HEK293T (cell line): Measurements from ENCODE around the gene PDSS2.
A peak's percentile ranks its signal among the peaks of the same experiment; 100 is the strongest.
"Not testable (repeated sequence)": the region's sequence is repeated elsewhere in the genome, so short reads cannot be mapped to it uniquely, and the experiment has no call there.

Experiments
- CTCF ChIA-PET: fragments of 350-600 bp; formaldehyde crosslinking; extraction: SDS; loops from one replicate; lab custom pipeline; 2021; ENCODE audit warnings: antibody characterized with exemption, inconsistent platforms; lab: Yijun Ruan, JAX
- POLR2A ChIA-PET: fragments of 350-600 bp; formaldehyde crosslinking; extraction: SDS; loops from one replicate; lab custom pipeline; 2020; ENCODE audit warnings: antibody characterized with exemption, inconsistent platforms; lab: Yijun Ruan, JAX
- DNase-seq: peaks from one replicate; pipeline ENCODE4 v3.0.0; 2012; ENCODE audit warnings: mixed read lengths; ENCODE audit errors: extremely low spot score
- ARNT ChIP-seq: fragments of 450-650 bp; IDR thresholded peaks from 2 replicates; pipeline ENCODE4 v1.6.1; 2017; ENCODE audit warnings: mild to moderate bottlenecking
- BHLHE40 ChIP-seq: fragments of 450-650 bp; IDR thresholded peaks from 2 replicates; pipeline ENCODE4 v1.6.1; 2016; ENCODE audit warnings: mild to moderate bottlenecking, moderate library complexity, borderline replicate concordance
- CTBP1 ChIP-seq: fragments of 450-650 bp; IDR thresholded peaks from 2 replicates; pipeline ENCODE4 v1.6.1; 2016; ENCODE audit warnings: borderline replicate concordance
- ELF4 ChIP-seq: fragments of 450-650 bp; IDR thresholded peaks from 2 replicates; pipeline ENCODE4 v1.6.1; 2017; ENCODE audit warnings: antibody characterized with exemption
- FOXA1 ChIP-seq: fragments of 450-650 bp; IDR thresholded peaks from 2 replicates; pipeline ENCODE4 v1.6.1; 2016; ENCODE audit warnings: mild to moderate bottlenecking
- FOXK2 ChIP-seq: fragments of 450-650 bp; IDR thresholded peaks from 2 replicates; pipeline ENCODE4 v1.6.1; 2016; ENCODE audit warnings: mild to moderate bottlenecking
- FOXM1 ChIP-seq: fragments of 450-650 bp; IDR thresholded peaks from 2 replicates; pipeline ENCODE4 v1.6.1; 2017; ENCODE audit warnings: mild to moderate bottlenecking, borderline replicate concordance
- HDGF ChIP-seq: fragments of 450-650 bp; IDR thresholded peaks from 2 replicates; pipeline ENCODE4 v1.6.1; 2017; ENCODE audit warnings: antibody characterized with exemption, borderline replicate concordance
- L3MBTL2 ChIP-seq: fragments of 450-650 bp; conservative IDR thresholded peaks from 2 replicates; pipeline ENCODE4 v1.6.1; 2016; ENCODE audit warnings: mild to moderate bottlenecking
- LEF1 ChIP-seq: fragments of 450-650 bp; IDR thresholded peaks from 2 replicates; pipeline ENCODE4 v1.6.1; 2017; ENCODE audit warnings: mild to moderate bottlenecking, borderline replicate concordance
- NFRKB ChIP-seq: fragments of 450-650 bp; IDR thresholded peaks from 2 replicates; pipeline ENCODE4 v1.6.1; 2016; ENCODE audit warnings: mild to moderate bottlenecking, moderate library complexity
- SP1 ChIP-seq: fragments of 450-650 bp; IDR thresholded peaks from 2 replicates; pipeline ENCODE4 v1.6.1; 2017
- SUZ12 ChIP-seq: fragments of 450-650 bp; IDR thresholded peaks from 2 replicates; pipeline ENCODE4 v1.6.1; 2016; ENCODE audit warnings: mild to moderate bottlenecking
- TARDBP ChIP-seq: fragments of 450-650 bp; IDR thresholded peaks from 2 replicates; pipeline ENCODE4 v1.6.1; 2016
- ZNF384 ChIP-seq: fragments of 450-650 bp; IDR thresholded peaks from 2 replicates; pipeline ENCODE4 v1.6.1; 2016
- TF ChIP-seq, protein P1 (sequence below): fragments of 450-650 bp; IDR thresholded peaks from 2 replicates; pipeline ENCODE4 v1.6.1; 2016

PDSS2 gene

DNA sequence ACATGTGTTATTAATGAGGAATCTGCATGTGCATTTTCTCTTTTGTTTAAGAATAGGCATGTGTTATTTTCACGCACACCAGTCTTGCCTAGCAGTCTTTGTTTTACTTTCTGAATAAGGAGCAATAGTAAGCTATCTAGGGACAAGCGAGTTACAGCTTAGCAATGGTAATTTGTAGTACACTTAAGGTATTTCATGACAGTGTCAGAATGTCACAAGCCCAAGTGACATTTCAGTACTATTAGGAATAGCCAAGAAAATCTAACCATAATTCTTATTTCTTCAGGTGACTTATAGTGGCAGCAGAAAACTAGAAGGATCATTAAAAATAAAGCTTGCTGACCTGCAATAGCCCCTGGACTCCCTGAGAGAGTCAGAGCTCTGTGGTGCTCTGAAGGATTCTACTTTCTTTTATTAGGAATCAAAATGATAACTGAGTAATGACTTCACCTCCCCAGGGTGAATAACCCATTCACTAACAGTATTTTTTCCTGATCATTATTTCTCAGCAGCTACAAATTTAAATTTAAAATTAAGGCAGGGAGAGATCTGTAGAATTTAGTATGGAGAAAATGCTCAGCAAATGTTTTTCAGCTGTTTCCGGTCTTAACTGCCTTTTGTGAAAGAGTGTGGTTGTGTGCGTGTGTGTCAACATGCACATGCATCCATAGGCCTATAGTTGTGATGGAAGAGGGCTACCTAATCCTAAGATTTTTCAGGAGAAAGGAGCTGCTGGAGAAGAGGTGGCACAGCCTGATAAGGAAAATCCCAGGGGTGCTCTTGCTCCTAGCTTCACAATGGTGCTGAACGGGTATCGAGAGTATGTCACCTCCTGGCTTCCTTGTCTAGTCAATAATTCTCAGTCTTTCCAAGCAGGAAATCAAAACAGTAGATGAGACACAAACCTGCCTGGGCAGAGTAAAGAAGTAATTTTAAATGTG is 254.0 kb downstream of the PDSS2 start:
- no peak for DNase-seq
- ChIA-PET CTCF (no interaction called here), POLR2A (no interaction called here)
- TF ChIP-seq FOXK2 (no peak), BHLHE40 (no peak), HDGF (no peak), ELF4 (no peak), SP1 (no peak), ZNF384 (no peak), NFRKB (no peak), SUZ12 (no peak), ARNT (no peak), L3MBTL2 (no peak), TARDBP (no peak), FOXM1 (no peak), CTBP1 (no peak), LEF1 (no peak), FOXA1 (no peak)
- TF ChIP-seq, protein P1, sequence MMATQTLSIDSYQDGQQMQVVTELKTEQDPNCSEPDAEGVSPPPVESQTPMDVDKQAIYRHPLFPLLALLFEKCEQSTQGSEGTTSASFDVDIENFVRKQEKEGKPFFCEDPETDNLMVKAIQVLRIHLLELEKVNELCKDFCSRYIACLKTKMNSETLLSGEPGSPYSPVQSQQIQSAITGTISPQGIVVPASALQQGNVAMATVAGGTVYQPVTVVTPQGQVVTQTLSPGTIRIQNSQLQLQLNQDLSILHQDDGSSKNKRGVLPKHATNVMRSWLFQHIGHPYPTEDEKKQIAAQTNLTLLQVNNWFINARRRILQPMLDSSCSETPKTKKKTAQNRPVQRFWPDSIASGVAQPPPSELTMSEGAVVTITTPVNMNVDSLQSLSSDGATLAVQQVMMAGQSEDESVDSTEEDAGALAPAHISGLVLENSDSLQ = no peak

DNA sequence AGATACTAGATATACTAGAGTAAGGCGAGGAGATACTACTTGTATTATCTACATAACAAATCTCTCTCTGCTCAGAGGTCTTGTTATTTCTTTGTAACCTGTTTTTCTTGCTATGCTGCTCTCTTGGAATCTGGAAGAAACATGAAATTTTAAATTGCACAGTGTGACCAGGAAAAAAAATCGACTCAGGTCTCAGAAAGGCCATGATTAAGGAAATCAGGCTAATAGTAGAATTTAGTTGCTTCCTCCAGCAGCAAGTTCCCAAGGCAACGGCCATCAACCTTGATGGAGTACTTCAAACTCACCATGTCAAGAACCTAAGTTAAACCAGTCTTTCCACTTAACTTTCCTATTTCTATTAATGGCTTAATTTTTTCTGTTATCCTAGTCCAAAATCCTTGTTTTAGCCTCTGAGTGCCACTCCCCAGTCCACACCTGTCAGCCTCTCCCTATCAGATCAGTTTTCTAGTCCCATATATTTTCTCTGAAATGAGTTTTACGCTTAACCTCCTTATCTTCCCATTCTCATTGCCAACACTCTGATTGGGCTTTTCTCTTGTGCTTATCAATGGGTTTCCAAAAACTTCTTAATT is 256.4 kb downstream of the PDSS2 start:
- no peak for DNase-seq

DNA sequence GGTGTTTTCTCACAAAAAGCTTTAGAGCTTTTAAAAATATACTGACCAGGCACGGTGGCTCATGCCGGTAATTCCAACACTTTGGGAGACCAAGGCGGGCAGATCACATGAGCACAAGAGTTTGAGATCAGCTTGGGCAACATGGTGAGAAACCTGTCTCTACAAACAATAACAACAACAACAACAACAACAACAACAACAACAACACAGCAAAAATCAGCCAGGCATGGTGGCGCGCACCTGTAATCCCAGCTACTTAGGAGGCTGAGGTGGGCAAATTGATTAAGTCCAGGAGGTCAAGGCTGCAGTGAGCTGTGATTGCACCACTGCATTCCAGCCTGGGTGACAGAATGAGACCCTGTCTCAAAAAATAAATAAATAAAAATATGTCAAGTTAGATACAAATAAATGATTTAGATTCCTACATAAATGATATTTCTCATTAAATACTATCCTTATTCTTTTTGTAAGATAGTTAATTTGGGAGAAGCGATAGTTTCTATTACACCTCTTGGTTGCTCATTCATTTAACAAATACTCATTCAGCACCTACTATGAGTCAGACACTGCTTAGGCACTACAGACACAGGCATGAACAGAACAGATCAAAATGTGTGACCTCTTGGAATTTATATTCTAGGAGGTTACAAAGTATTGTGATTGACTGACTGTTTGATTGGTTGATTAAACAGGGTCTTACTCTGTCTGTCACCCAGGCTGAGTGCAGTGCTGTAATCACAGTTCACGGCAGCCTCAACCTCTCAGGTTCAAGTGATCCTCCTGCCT is 260.5 kb downstream of the PDSS2 start:
- no peak for DNase-seq
- POLR2A ChIA-PET = interaction anchor here (0.9 kb wide), 1 partner anchor 13 kb away, joined by 3 read pairs; no protein-coding TSS in a partner anchor
- TF ChIP-seq FOXA1 (no peak), CTBP1 (no peak), LEF1 (no peak), ARNT (no peak), ELF4 (no peak), BHLHE40 (no peak), NFRKB (no peak), SUZ12 (no peak), FOXM1 (no peak), HDGF (no peak), TARDBP (no peak), SP1 (no peak), L3MBTL2 (no peak), FOXK2 (no peak), ZNF384 (no peak)
- TF ChIP-seq, protein P1 = no peak
- CTCF ChIA-PET = interaction anchor here (0.7 to 1.1 kb wide), 2 partner anchors 9 to 11 kb away, joined by 3 read pairs; no protein-coding TSS in a partner anchor

More for the DNA sequence above, 256.4 kb downstream of the PDSS2 start:
- CTCF ChIA-PET = no interaction called here
- POLR2A ChIA-PET = no interaction called here
- TF ChIP-seq HDGF = no peak
- TF ChIP-seq, protein P1 = no peak
- TF ChIP-seq SP1 = no peak
- TF ChIP-seq CTBP1 = no peak
- no peak for TF ChIP-seq FOXK2
- no peak for TF ChIP-seq NFRKB
- no peak for TF ChIP-seq LEF1
- TF ChIP-seq SUZ12 = no peak

DNA sequence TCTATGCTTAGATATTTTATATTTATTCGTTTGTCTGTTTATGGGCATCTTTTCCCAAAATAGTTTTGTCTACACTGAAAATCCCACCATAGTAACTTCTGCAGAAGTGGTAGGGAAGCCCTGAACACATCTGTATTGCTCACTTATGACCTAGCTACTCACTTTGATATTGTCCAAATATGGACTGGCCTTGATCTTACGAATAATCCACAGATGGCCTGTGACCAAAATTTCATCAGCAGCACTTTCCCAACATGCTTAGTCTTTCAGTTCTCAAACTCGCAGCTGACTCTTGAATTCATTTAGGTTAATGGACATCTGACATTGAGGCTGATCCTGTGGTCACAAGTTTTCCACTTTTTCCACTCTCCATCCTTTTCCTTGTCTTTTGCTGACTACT is 263.2 kb downstream of the PDSS2 start:
- no peak for DNase-seq
- TF ChIP-seq L3MBTL2 (no peak), FOXK2 (no peak), LEF1 (no peak), FOXM1 (no peak), TARDBP (no peak), ELF4 (no peak), FOXA1 (no peak), ZNF384 (no peak)
- TF ChIP-seq, protein P1 = no peak
- POLR2A ChIA-PET = no interaction called here
- CTCF ChIA-PET = no interaction called here

DNA sequence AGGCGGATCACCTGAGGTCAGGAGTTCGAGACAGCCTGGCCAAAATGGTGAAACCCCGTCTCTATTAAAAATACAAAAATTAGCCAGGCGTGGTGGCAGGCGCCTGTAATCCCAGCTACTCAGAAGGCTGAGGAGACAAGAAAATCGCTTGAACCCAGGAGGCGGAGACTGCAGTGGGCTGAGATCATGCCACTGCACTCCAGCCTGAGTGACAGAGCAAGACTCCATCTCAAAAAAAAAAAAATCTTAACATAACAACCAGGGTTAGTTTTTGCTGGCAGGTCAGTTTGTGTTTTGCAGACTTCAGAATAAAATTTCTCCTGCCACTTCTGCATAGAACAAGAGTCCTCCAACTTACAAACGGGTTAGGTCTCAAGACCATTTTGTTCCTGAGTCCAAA is 264.6 kb downstream of the PDSS2 start:
- TF ChIP-seq, protein P1 = peak; percentile 52
- CTCF ChIA-PET, POLR2A ChIA-PET, DNase-seq: not testable (repeated sequence)
